GM18505 (cell line): ENCODE data around the gene CAPZB.

Experiments
- ATAC-seq: cut with Tn5 transposase; IDR thresholded peaks from one replicate; pipeline ENCODE4 v1.9.1; 2021; ENCODE audit not compliant: unreplicated experiment
- POLR2A ChIP-seq: IDR thresholded peaks from 4 replicates; pipeline ENCODE4 v1.6.1; 2011; ENCODE audit warnings: borderline replicate concordance; ENCODE audit not compliant: insufficient read depth, insufficient read length; ENCODE audit errors: extremely low read depth

CAPZB gene

GRCh38 chr1:19454265-19455146, 30.8 kb downstream of the CAPZB start:
- no peak for TF ChIP-seq POLR2A
- ATAC-seq = no peak

GRCh38 chr1:19453741-19454201, 31.6 kb downstream of the CAPZB start:
- TF ChIP-seq POLR2A = no peak
- no peak for ATAC-seq

DNA sequence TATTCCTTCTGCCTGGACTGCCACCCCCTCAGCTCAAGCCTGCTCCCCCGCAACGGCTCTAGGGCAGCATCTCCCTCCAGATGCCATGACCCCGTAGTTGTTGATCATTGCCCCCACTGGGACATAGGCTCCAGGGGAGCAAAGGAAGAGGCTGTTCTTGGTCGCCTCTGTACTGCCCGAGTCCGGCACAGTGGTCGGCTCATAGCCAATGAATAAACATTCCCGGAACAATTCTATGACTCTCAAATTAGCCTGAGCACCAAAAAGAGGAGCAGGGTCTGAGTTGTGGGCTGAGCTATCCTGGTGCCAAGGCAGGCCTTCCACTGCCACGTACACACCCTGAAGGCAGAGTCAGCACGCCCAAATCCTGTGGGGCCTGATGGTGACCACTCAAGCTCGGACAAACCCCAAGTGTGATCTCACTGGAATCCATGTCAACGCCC, 33.1 kb downstream of the CAPZB start:
- no peak for TF ChIP-seq POLR2A
- no peak for ATAC-seq

GRCh38 chr1:19450811-19451515, 34.4 kb downstream of the CAPZB start:
- ATAC-seq = no peak
- TF ChIP-seq POLR2A = no peak

DNA sequence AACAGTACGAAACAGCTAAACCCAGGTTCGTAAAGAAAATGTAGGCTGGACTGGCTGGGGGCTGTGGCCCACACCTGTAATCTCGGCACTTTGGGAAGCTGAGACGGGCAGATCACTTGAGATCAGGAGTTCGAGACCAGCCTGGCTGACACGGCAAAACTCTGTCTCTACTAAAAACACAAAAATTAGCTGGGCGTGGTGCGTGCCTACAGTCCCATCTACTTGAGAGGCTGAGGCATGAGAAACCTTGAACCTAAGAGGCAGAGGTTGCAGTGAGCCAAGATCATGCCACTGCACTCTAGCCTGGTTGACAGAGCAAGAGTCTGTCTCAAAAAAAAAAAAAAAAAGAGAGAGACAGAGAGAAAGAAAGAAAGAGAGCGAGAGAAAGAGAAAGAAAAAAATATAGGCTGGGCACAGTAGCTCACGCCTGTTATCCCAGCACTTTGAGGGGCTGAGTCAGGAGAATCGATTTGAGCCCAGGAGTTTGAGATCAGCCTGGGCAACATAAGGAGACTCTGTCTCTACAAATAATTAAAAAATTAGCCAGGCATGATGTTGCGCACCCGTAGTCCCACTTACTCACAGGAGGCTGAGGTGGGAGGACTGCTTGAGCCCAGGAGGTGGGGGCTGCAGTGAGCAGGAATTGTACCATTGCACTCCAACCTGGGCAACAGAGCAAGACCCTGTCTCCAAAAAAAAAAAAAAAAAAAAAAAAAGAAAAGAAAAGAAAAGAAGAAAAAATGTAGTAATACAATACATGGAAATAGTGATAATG, 35.7 kb downstream of the CAPZB start:
- no peak for TF ChIP-seq POLR2A
- ATAC-seq = no peak

DNA sequence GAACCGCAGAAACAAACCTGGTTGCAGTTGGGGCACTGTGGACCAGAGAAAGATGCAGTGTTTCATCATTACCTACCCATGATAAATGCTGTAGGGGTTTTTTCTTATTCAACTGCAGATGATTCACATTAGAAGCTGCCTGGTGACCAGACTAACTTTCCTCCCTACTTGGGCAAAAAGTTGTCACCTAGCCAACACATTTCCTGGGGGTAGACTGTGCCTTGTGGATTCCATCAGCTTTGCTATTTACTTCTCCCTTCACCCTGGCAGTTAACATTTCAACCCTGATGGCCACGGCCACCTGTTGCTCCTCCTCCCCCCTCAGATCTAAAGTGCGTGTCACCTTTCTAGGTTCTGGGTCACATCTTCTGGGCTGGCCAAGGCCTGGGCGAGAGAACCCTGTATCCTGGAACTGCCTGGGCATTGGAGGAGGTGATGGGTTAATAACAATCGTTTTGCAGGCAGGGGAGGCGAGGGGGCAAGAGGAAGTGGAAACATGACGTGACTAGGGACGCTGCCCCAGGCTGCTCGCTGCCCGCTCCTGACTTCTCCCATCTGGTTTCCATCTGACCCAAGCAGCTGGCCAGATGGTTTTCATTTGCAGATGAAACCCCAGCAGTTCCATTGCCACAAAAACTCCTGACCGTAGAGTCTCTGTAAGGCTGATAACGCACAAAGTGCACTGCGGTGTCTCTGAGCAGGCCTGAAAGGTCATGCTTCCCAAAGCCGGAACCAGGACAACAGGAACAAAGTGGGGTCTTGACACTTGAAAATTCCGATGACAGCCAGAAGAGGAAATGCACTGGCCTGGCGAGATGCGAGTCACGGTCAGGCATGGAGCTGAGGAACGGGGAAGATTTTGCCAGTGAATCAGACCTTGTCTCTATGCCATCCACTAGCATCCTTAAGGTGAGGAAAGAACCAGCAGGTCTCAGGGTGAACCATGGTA, 36.6 kb downstream of the CAPZB start:
- ATAC-seq = no peak
- no peak for TF ChIP-seq POLR2A

DNA sequence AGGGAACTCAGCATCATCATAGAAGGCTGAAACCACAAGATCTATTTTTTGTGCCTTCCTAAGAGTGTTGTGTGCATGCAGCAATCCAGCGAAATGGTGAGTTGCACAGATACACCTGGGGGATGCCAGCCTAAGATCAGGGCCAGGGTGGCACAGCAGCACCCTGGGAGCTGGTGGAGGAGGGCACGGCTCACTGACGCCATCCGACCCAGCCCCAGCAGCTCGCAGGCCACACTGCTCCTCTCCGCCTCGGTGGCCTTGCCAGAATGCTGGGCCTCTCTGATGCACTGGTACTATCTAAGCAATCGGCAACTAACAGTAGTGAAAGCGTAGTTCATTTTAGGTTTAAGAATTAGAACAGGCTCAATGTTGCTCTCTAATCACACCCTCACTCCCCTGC, 37.8 kb downstream of the CAPZB start:
- no peak for TF ChIP-seq POLR2A
- ATAC-seq = no peak

DNA sequence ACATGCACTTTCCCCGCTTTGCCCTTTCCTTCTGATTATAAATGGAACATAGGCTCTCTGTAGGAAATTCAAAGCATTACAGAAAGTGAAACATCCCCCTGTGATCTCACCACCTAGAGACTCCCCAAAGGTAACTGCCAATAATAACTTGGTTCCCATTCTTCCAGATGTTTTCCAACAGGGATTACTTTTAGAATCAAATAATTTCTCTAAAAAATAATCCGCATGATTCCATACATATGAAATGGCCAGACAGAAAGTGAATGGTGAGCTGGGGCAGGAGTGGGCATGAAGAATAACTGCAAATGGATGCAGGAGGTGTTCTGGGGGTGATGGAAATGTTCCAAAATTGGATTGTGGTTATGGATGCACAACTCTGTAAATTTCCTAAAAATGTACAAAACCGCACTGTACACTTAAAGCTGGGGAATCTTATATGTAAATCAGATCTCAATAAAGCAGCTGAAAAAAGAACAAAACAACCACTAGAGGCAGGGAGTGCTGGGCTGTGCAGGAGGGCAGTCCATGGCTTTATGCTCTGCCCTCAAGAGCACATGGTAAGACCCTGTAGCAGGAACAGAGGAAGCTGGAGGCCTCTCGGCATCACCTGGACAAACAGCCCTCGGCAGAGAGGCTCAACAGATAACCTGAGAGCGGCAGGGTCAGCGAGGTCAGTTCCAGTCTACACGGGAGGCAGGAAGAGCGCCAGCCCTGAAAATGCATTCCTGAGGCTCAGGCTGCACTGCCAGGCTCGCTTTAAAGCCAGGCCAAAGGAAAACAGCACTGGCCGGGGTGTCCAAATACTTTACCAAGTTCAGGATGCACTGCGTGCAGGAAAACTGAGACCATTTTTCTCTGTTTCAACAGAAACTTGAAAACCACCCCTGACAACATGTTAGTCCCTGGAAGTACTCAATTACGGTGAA, 39.7 kb downstream of the CAPZB start:
- no peak for TF ChIP-seq POLR2A
- no peak for ATAC-seq

GRCh38 chr1:19444296-19445021, 40.9 kb downstream of the CAPZB start:
- TF ChIP-seq POLR2A = no peak
- no peak for ATAC-seq

DNA sequence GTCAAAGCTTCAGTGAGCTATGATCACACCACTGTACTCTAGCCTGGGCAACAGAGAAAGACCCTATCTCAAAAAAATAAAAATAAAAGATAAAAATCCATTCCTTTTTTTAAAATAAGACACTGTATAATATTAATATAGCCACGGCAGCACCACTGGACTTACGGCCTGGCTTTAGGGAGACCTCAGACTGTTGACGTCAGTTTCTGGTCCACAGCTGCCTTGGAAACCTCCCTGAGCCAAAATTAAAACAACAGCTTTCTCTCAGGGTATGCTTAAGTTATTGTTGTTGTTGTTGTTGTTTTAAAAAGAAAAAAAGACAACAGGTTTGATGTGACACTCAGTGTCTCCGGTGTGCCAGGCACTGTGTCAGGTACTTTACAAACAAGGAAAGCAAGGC, 42.0 kb downstream of the CAPZB start:
- TF ChIP-seq POLR2A = no peak
- no peak for ATAC-seq
